SK-N-SH (cell line): ENCODE measurements around the gene DNAJB12. TPM values are rescaled to one million over a fixed set of nuclear protein-coding genes. Genes with fewer than 3 reads are reported as not detected.

Source experiments
- CTCF ChIA-PET: fragments of 300-600, 350-600 bp; formaldehyde crosslinking; extraction: SDS; loops from one replicate; lab custom pipeline; 2021; lab: Yijun Ruan, JAX
- POLR2A ChIA-PET: fragments of 350-600 bp; sonication (Branson Sonifier 250); formaldehyde crosslinking; extraction: SDS; loops from one replicate; lab custom pipeline; 2020; ENCODE audit warnings: antibody characterized with exemption, inconsistent platforms; lab: Yijun Ruan, JAX
- DNase-seq: peaks from one replicate; pipeline ENCODE4 v3.0.0; 2012
- H2AFZ ChIP-seq: fragments of 200-600 bp; sonication (generic); 2 replicates; pipeline ENCODE4 v1.8.1; 2016; ENCODE audit warnings: antibody characterized with exemption, mild to moderate bottlenecking, low read depth
- H3F3A ChIP-seq: fragments of 200-600 bp; sonication (generic); replicated peaks from 2 replicates; pipeline ENCODE3; 2016; ENCODE audit warnings: antibody characterized with exemption, mild to moderate bottlenecking; ENCODE audit not compliant: insufficient read depth
- H3K27ac ChIP-seq, 2 experiments: fragments of 200-500 bp in 1 of 2; fragments of 200-600 bp in 1 of 2; sonication (Bioruptor generic) in 1 of 2; sonication (generic), shearing (Covaris generic) in 1 of 2; 2 replicates each; pipeline versions ENCODE4 v1.5.1 to v1.6.1; 2014 to 2016; ENCODE audit warnings: low read depth in 2 of 2, inconsistent platforms in 1 of 2, low read length in 1 of 2, mild to moderate bottlenecking in 1 of 2, mixed read lengths in 1 of 2
- H3K27me3 ChIP-seq: fragments of 200-600 bp; sonication (generic), shearing (Covaris generic); 2 replicates; pipeline ENCODE4 v1.6.1; 2016; ENCODE audit warnings: mixed run types; ENCODE audit not compliant: insufficient read depth
- H3K36me3 ChIP-seq, 2 experiments: fragments of 200-500 bp in 1 of 2; fragments of 200-600 bp in 1 of 2; sonication (Bioruptor generic) in 1 of 2; sonication (generic) in 1 of 2; replicated peaks in 1 of 2; 2 replicates each; pipeline versions ENCODE3 to v1.5.1; 2014 to 2016; ENCODE audit warnings: low read length in 1 of 2, mild to moderate bottlenecking in 1 of 2; ENCODE audit not compliant: insufficient read depth in 2 of 2, control insufficient read depth in 1 of 2
- H3K4me1 ChIP-seq, 2 experiments: fragments of 200-500 bp in 1 of 2; fragments of 200-600 bp in 1 of 2; sonication (Bioruptor generic) in 1 of 2; sonication (generic), shearing (Covaris generic) in 1 of 2; 2 replicates each; pipeline versions ENCODE4 v1.5.1 to v1.6.1; 2014 to 2016; ENCODE audit warnings: low read depth in 1 of 2, low read length in 1 of 2, mixed run types in 1 of 2; ENCODE audit not compliant: insufficient read depth in 2 of 2, control insufficient read depth in 1 of 2
- H3K4me2 ChIP-seq: fragments of 200-600 bp; sonication (generic), shearing (Covaris generic); 2 replicates; pipeline ENCODE4 v1.6.1; 2017; ENCODE audit warnings: mixed run types
- H3K4me3 ChIP-seq, 2 experiments: fragments of 200-500 bp in 1 of 2; fragments of 200-600 bp in 1 of 2; sonication (Bioruptor generic) in 1 of 2; sonication (generic), shearing (Covaris generic) in 1 of 2; 2 replicates each; pipeline versions ENCODE4 v1.5.1 to v1.8.1; 2014 to 2016; ENCODE audit warnings: low read depth in 2 of 2, inconsistent platforms in 1 of 2, low read length in 1 of 2, mild to moderate bottlenecking in 1 of 2, mixed read lengths in 1 of 2, moderate library complexity in 1 of 2
- H3K79me2 ChIP-seq: fragments of 200-600 bp; sonication (generic); 2 replicates; pipeline ENCODE4 v1.8.1; 2017; ENCODE audit warnings: mild to moderate bottlenecking; ENCODE audit not compliant: insufficient read depth
- H3K9ac ChIP-seq: fragments of 200-600 bp; sonication (generic); 2 replicates; pipeline ENCODE4 v1.6.1; 2017; ENCODE audit warnings: mixed run types
- H3K9me2 ChIP-seq: fragments of 200-600 bp; sonication (generic); 2 replicates; pipeline ENCODE4 v1.6.1; 2017; ENCODE audit warnings: mixed run types
- H3K9me3 ChIP-seq: fragments of 200-600 bp; sonication (generic); 2 replicates; pipeline ENCODE4 v1.6.1; 2017; ENCODE audit warnings: mixed run types, mild to moderate bottlenecking, moderate library complexity
- H4K20me1 ChIP-seq: fragments of 200-600 bp; sonication (generic); 2 replicates; pipeline ENCODE4 v1.6.1; 2017; ENCODE audit warnings: mild to moderate bottlenecking, mixed run types; ENCODE audit not compliant: insufficient read depth
- CHD2 ChIP-seq: fragments of 150-350 bp; IDR thresholded peaks from 2 replicates; pipeline ENCODE4 v1.6.1; 2018; ENCODE audit warnings: low read length; ENCODE audit not compliant: partially characterized antibody
- CTCF ChIP-seq: fragments of 200-600 bp; sonication (generic); IDR thresholded peaks from 2 replicates; pipeline ENCODE4 v1.6.1; 2017; ENCODE audit warnings: antibody characterized with exemption, mild to moderate bottlenecking, moderate library complexity
- FOSL2 ChIP-seq: IDR thresholded peaks from 2 replicates; pipeline ENCODE4 v1.4.0; 2012; ENCODE audit warnings: low read depth, mild to moderate bottlenecking, moderate library complexity, borderline replicate concordance
- FOXJ3 ChIP-seq: sonication (generic); formaldehyde crosslinking; IDR thresholded peaks from 2 replicates; pipeline ENCODE4 v1.5.1; 2020; ENCODE audit warnings: mild to moderate bottlenecking, missing genetic modification reagents
- MAX ChIP-seq: IDR thresholded peaks from 2 replicates; pipeline ENCODE4 v1.4.0; 2012; ENCODE audit warnings: low read depth
- MEF2A ChIP-seq: IDR thresholded peaks from 2 replicates; pipeline ENCODE4 v1.4.0; 2012; ENCODE audit warnings: low read depth, borderline replicate concordance
- MXI1 ChIP-seq: IDR thresholded peaks from 2 replicates; pipeline ENCODE4 v1.6.1; 2012; ENCODE audit warnings: mild to moderate bottlenecking, low read depth, low read length, improper control_type of control experiment
- NFIC ChIP-seq: IDR thresholded peaks from 2 replicates; pipeline ENCODE4 v1.4.0; 2012; ENCODE audit warnings: borderline replicate concordance
- PBX3 ChIP-seq: IDR thresholded peaks from 2 replicates; pipeline ENCODE4; 2012
- RAD21 ChIP-seq: IDR thresholded peaks from 2 replicates; pipeline ENCODE4 v1.6.1; 2012; ENCODE audit warnings: mild to moderate bottlenecking, low read length
- RCOR1 ChIP-seq: fragments of 150-350 bp; IDR thresholded peaks from 2 replicates; pipeline ENCODE4 v1.6.1; 2017; ENCODE audit warnings: antibody characterized with exemption, low read length
- SMC3 ChIP-seq: IDR thresholded peaks from 2 replicates; pipeline ENCODE4 v1.6.1; 2012; ENCODE audit warnings: low read depth, low read length, improper control_type of control experiment
- TAF1 ChIP-seq: IDR thresholded peaks from 2 replicates; pipeline ENCODE4 v1.6.1; 2012; ENCODE audit warnings: low read depth, mild to moderate bottlenecking, low read length, moderate library complexity, borderline replicate concordance
- TCF12 ChIP-seq: IDR thresholded peaks from 2 replicates; pipeline ENCODE4 v1.4.0; 2012
- USF2 ChIP-seq: fragments of 150-350 bp; IDR thresholded peaks from 2 replicates; pipeline ENCODE4 v1.6.1; 2017; ENCODE audit warnings: antibody characterized with exemption, low read length, low read depth, borderline replicate concordance
- WGBS: methylation state at CpG from one replicate; pipeline ENCODE4 v1.1.6; 2017; ENCODE audit warnings: low lambda C conversion rate; 5-methylcytosine and 5-hydroxymethylcytosine counted together
- polyA plus RNA-seq, 3 experiments: library from polyadenylated mRNA; depleted of rRNA; stranded (reverse); fragments of >200 nt; gene quantifications; 2 replicates each; pipeline ENCODE4 v1.2.3, GENCODE V29; 2012

The DNAJB12 gene
- polyA plus RNA-seq, 1 of the 3 experiments (the other 2 are of a cell fraction), result 25.8 TPM

GRCh38 chr10:72337039-72337629 is 17.6 kb downstream of the DNAJB12 start:
- TF ChIP-seq MXI1 (no peak), CTCF (peak; percentile 93), RAD21 (peak; percentile 93), TCF12 (no peak), MAX (no peak), NFIC (peak; percentile 67), TAF1 (no peak), CHD2 (peak; percentile 32), FOXJ3 (CRISPR knock-in tag) (no peak), SMC3 (peak; percentile 88), USF2 (no peak), RCOR1 (0 out of 2 replicates have a peak, but pooled peaks have one; percentile 12), PBX3 (no peak), MEF2A (no peak), FOSL2 (no peak)
- H4K20me1 ChIP-seq, result no peaks in the 10 kb centered on the region
- no peak overlapping the region; a peak in 1 of 4 replicates for H3K4me3 ChIP-seq
- POLR2A ChIA-PET, result interaction anchor here (1.6 to 15.0 kb wide), 2 partner anchors 16 to 62 kb away, joined by 8 to 234 read pairs; partner anchors contain the start of gene DDIT4
- H3K36me3 ChIP-seq, result peaks cover 33 to 35% of the 10 kb centered on the region in 2 experiments
- WGBS, result 45% methylated on average over 2 of the region's 5 CpGs
- H2AFZ ChIP-seq, result no peak overlapping the region
- CTCF ChIA-PET, result interaction anchor here (0.7 to 14.0 kb wide), 33 partner anchors 9 to 534 kb away, joined by 3 to 198 read pairs (median 4); partner anchors contain the start of genes ANAPC16, ASCC1, DDIT4 and DNAJB12
- no peak overlapping the region for H3K9ac ChIP-seq
- no peak overlapping the region for H3K4me2 ChIP-seq
- DNase-seq, result peak; percentile 84
- no peaks in the 10 kb centered on the region for H3K27me3 ChIP-seq
- H3K79me2 ChIP-seq, result no peaks in the 10 kb centered on the region
- H3K4me1 ChIP-seq, result peaks cover 3 to 51% of the 10 kb centered on the region in 2 experiments
- peak overlapping the region in 1 of 2 experiments; percentile 99; a peak in 2 of 4 replicates for H3K27ac ChIP-seq
- no peaks in the 10 kb centered on the region for H3K9me2 ChIP-seq
- peaks cover 16% of the 10 kb centered on the region for H3F3A ChIP-seq
- no peaks in the 10 kb centered on the region for H3K9me3 ChIP-seq
